Measurements from ENCODE around the gene ARHGAP22.
"Not testable (repeated sequence)": the region's sequence is repeated elsewhere in the genome, so short reads cannot be mapped to it uniquely, and the experiment has no call there.

The ARHGAP22 gene

GRCh38 chr10:48446785-48447184 lies 158.1 kb downstream of the ARHGAP22 start:
- no peak for DNase-seq

- DNase-seq, result no peak
These were observed 158.9 kb downstream of the ARHGAP22 start for GRCh38 chr10:48445932-48446331.

- no peak for DNase-seq
These were observed 159.7 kb downstream of the ARHGAP22 start for GRCh38 chr10:48444861-48445841.

DNA sequence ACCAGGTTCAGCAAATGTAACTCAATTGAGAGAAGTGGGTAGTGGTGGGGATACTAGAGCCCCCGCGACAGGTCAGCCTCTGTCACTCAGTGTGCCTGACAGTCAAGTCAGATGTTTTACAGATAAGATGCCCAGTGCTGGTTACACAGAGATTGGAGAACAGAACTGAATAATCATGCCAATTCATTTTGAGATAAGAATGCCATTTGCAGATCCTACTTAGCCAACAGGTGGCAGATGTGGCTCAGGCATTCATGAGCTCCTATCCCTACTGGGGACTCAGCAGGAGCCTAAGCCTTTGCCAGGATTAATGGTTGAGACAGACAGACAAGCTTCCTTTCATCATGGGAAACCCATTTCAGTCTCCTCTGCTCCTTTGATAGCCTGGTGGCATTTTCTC lies 160.6 kb downstream of the ARHGAP22 start:
- no peak for DNase-seq

GRCh38 chr10:48442809-48443177 lies 162.1 kb downstream of the ARHGAP22 start:
- no peak for DNase-seq

- no peak for DNase-seq
These were observed 162.6 kb downstream of the ARHGAP22 start for GRCh38 chr10:48442090-48442808.

DNA sequence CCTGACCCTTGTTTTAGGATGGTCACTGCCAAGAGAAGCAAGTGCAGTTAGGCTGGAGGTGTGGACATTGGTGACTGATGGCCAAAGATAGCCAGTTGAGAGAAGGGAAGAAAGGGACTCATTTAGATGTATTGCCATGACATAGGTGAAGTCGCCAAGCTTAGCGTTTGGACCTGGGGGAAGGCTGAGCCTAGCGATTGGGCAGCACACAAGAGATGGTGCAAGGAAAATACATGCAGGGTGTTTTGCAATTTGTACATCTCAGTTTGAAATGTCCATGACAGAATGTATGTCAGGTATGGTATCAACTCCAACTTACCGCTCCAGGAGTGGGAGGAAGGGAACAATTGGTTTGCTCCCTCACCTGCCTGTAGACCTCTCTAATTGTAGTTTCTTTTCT lies 164.1 kb downstream of the ARHGAP22 start:
- DNase-seq, result no peak

GRCh38 chr10:48439581-48440041 lies 165.3 kb downstream of the ARHGAP22 start:
- DNase-seq, result no peak

DNA sequence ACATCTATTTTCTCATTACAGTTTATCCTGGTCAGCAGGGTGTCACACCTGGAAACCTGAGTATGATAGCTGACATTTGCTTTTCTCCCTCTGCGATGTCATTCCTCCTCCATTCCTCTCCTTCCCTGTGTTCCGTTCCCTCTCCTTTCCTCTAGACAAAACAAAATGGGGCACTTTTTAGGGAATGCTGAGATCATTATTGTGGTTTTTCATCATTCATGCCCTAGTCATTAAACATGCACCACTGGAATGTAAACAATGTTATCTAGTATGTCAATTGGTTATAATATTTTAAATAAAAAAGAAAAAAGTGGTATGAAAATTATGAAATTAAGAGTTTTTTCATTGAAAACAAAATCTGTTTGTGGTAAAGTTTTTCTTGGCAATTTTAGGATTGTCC lies 165.8 kb downstream of the ARHGAP22 start:
- no peak for DNase-seq

GRCh38 chr10:48437546-48437945 lies 167.3 kb downstream of the ARHGAP22 start:
- no peak for DNase-seq

DNA sequence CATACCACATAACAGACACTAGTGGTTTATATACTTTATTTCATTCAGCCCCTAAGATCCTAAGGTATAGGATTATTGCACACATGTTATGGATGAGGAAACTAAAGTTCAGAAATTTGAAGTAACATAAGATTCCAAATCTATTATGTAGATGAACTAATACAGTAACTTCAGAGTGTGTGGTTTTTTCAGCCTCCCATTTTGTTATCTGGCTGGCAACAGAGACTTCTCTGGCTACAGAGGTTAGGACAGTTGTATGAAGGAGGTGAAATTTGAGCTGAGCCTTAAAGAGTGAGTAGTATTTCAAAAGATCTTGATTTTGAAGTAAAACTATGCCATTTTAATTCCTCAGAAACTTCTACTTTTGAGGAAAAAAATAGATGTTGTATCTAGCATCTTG lies 173.0 kb downstream of the ARHGAP22 start:
- DNase-seq, result no peak

DNA sequence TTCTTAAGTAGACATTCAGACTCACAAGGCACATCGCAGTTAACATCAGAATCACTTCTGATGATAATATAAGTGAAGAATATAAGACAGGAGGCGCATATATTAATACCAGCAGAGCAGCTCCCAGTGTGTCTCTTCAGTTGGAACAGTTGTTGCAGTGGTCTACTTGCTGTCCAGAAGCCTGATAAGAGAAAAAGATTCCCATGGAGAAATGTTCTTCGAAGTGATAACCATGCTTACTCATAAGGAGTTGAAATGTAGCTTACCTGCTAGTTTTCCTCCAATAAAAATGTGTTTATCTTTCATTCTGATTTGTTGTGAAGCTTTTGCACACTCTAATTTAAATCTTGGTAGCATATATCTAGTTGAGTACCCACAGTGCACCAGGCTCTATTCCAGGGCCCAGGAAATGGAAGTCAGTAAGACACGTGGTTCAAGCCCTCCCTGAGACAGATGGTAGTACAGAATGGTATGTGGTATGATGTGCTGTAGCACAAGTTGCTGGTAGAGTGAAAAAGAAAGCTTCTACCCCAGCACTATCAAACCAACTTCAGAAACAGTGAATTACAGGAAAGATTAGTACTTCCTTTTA lies 174.4 kb downstream of the ARHGAP22 start:
- no peak for DNase-seq

DNA sequence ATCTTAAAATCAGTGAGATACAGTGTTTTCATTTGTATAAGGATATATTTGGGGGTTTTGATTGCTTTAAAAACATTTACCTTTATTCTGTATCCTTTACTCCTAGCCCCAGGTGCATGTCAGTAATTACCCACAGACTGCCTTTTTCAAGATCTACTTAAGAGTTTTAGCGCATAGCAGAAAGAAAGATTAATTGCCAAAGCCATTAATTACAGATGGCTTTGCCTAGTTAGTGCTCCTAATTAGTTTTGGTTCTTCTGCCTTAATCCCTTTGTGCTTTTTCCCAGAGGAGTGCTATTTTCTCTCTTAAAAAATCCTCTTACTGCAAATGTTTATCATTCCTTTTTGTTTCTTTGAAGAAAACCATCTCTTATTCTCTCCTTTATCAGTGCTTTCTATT lies 175.6 kb downstream of the ARHGAP22 start:
- no peak for DNase-seq

GRCh38 chr10:48428896-48429295 lies 176.0 kb downstream of the ARHGAP22 start:
- DNase-seq, result no peak

GRCh38 chr10:48423884-48424283 lies 181.0 kb downstream of the ARHGAP22 start:
- DNase-seq, result no peak

DNA sequence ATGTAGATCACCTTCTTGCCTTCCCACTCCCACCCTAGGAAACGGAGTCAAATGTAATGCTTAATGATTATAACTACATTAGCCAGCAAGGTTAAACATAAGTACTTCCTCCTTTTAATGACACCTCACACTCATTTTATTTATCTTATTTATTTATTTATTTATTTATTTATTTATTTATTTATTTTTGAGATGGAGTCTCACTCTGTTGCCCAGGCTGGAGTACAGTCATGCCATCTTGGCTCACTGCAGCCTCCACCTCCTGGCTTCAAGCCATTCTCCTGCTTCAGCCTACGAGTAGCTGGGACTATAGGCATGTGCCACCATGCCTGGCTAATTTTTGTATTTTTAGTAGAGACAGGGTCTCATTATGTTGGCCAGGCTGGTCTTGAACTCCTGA lies 183.0 kb downstream of the ARHGAP22 start:
- DNase-seq, result not testable (repeated sequence)

GRCh38 chr10:48419714-48420113 lies 185.2 kb downstream of the ARHGAP22 start:
- no peak for DNase-seq

DNA sequence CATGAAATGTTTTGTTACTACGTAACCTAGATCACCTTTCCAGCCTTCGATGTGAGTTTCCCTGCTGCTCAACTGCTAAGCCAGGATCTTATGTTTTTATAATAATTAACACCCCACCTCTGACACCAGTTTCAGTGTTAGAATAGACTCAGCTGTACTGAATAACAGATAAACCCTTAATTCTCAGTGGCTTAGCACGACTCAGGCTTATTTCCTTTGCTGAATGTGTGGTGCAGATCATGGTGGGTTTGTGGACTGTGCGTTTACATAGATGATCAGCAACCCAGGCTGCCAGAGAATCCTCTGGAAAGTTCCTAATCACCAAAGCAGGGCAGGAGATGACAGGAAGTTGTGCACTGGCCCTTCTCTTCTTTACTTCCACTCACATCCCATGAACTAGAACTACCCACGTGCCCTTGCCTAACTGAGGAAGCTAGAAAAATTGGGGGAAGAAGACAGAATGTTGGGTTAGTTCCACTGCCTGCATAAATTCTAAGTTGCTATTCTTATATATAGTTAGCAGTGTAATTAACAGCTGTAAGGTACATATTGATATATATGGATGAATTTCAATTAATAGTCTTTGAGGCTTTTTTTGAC lies 186.6 kb downstream of the ARHGAP22 start:
- no peak for DNase-seq

DNA sequence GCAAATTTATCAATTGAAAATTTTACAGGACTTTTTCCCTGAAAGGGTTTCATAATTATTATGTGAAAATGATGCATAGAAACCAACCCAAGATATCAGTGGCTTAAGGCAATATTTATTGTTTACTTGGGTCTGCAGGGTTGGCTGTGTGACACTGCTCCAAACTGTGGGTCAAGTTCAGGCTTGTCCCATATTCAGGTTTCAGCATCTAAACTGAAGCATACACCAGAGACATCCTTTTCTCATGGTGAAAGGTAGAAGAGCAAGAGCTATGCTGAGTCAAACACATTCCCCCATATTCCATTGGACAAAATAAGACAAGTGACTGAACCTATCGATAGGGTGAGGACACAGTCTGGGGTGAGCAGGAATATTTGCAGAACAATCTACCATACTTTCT lies 187.5 kb downstream of the ARHGAP22 start:
- no peak for DNase-seq

GRCh38 chr10:48416584-48417232 lies 188.2 kb downstream of the ARHGAP22 start:
- DNase-seq, result no peak

DNA sequence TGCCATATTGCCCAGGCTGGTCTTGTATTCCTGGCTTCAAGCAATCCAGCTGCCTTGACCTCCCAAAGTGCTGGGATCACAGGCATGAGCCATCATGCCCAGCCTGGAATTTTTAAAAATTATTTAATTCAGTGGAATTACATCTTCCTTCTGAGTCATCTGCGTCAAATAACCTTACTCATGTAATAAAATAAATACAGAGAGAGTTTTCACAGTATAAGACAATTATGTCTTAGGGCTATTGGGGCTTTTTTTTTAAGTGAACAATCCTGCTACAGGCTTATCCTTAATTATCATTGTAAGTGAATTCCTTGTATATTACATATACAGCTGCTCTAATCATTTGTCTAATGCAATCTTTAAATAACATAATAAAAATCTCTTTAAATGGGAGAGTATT lies 190.1 kb downstream of the ARHGAP22 start:
- DNase-seq, result no peak

- DNase-seq, result no peak
These were observed 190.7 kb downstream of the ARHGAP22 start for GRCh38 chr10:48414160-48414559.

- no peak for DNase-seq
These were observed 191.9 kb downstream of the ARHGAP22 start for GRCh38 chr10:48412933-48413332.
